ENCODE measurements around the gene GCNA. TPM values are rescaled to one million over a fixed set of nuclear protein-coding genes. Genes with fewer than 3 reads are reported as not detected.
"Not testable (repeated sequence)": the region's sequence is repeated elsewhere in the genome, so short reads cannot be mapped to it uniquely, and the experiment has no call there.

GCNA gene
- total RNA-seq, 1 experiment from 2014 or later, result 0.92 TPM

DNA sequence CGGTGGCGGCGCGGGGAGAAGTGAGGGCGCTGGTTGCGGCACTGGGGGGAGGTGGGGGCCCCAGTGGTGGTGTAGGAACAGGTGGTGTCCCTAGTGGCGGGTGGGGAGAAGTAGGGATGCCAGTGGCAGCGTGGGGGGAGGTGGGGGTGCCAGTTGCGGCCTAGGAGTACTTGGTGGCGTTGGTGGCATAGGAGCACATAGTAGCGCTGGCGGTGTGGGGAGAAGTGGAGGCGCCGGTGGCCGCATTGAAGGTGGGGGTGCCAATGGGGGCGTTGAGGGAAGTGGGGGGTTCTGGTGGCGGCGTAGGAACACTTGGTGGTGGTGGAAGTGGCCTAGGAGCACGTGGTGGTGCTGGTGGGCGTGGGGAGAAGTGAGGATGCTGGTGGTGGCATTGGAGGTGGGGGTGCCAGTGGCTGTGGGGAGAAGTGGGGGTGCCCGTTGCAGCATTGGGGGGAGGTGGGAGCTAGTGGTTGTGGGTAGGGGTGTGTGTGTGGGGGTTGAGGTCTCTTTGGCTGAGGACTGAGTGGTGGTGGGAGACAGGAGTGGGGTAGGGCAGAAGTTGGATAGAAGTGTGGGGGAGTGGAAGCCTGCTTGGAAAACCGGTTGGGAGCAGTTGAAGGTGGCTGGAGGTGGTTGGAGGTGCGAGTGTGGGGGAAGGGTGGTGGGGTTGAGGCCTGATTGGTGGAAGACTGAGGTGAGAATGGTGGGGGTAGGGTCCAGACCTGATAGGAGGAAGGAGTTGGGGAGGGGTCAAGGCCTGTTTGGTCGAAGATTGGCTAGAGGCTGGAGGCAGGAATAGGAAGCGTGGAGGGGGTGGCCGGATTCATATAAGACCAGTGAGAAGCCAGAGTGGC lies 1.1 kb downstream of the GCNA start:
- Histone ChIP-seq H3K9me3 (replicated peaks) (no peaks in the 10 kb centered on the region), H3K4me3 (no peak overlapping the region), H3K27ac (no peak overlapping the region), H3K27me3 (replicated peaks) (no peaks in the 10 kb centered on the region), H3K36me3 (peaks cover 14% of the 10 kb centered on the region; the same call in 1 of the 2 replicates), H3K4me1 (replicated peaks) (no peaks in the 10 kb centered on the region)
- no peak for DNase-seq (ENCODE audit: low read depth in 1 of 2, low spot score in 2 of 2)

DNA sequence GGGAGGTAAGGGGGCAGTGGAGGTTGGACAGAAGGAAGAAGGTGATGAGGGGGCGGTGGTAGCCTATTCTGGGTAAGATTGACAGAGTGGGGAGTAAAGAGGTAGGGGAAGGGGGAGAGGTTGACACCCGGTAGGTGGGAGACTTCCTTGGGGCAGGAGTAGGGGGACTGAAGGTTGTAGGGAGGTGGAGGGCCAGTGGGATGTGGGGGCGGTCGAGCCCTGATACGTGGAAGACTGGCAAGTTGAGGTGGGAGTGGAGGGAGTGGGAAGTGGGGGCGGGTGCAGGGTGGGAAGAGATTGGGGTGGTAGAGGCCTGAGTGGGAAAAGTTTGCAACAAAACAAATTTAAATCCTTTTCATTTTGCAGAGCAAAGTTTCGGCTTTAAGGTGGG lies 1.7 kb downstream of the GCNA start:
- Histone ChIP-seq H3K9me3 (replicated peaks) (no peaks in the 10 kb centered on the region), H3K4me1 (replicated peaks) (no peaks in the 10 kb centered on the region), H3K4me3 (no peak overlapping the region), H3K36me3 (peaks cover 9% of the 10 kb centered on the region; the same call in 1 of the 2 replicates), H3K27ac (no peak overlapping the region), H3K27me3 (replicated peaks) (no peaks in the 10 kb centered on the region)
- DNase-seq (ENCODE audit: low read depth in 1 of 2, low spot score in 2 of 2), result no peak

GRCh38 chrX:71581210-71581609 lies 3.0 kb downstream of the GCNA start:
- Histone ChIP-seq H3K4me3 (no peak overlapping the region), H3K27me3 (replicated peaks) (no peaks in the 10 kb centered on the region), H3K36me3 (peaks cover 4% of the 10 kb centered on the region; the same call in 1 of the 2 replicates), H3K4me1 (replicated peaks) (no peaks in the 10 kb centered on the region), H3K27ac (no peak overlapping the region), H3K9me3 (replicated peaks) (no peaks in the 10 kb centered on the region)
- no peak for DNase-seq (ENCODE audit: low read depth in 1 of 2, low spot score in 2 of 2)

GRCh38 chrX:71586929-71587328 lies 8.7 kb downstream of the GCNA start:
- Histone ChIP-seq H3K9me3 (replicated peaks) (no peaks in the 10 kb centered on the region), H3K4me1 (replicated peaks) (no peaks in the 10 kb centered on the region), H3K27ac (no peak overlapping the region), H3K4me3 (no peak overlapping the region), H3K36me3 (no peaks in the 10 kb centered on the region), H3K27me3 (replicated peaks) (no peaks in the 10 kb centered on the region)
- DNase-seq (ENCODE audit: low read depth in 1 of 2, low spot score in 2 of 2), result no peak

- H3K4me3 ChIP-seq; H3K36me3 ChIP-seq; H3K9me3 ChIP-seq (replicated peaks); H3K27me3 ChIP-seq (replicated peaks); H3K4me1 ChIP-seq (replicated peaks); DNase-seq (ENCODE audit: low read depth in 1 of 2, low spot score in 2 of 2); H3K27ac ChIP-seq: not testable (repeated sequence)
These were observed 15.0 kb downstream of the GCNA start for GRCh38 chrX:71593210-71593609.

- Histone ChIP-seq H3K27me3 (replicated peaks) (no peaks in the 10 kb centered on the region), H3K4me3 (no peak overlapping the region), H3K27ac (no peak overlapping the region), H3K9me3 (replicated peaks) (no peaks in the 10 kb centered on the region), H3K36me3 (peaks cover 4% of the 10 kb centered on the region; the same call in 1 of the 2 replicates), H3K4me1 (replicated peaks) (no peaks in the 10 kb centered on the region)
- DNase-seq (ENCODE audit: low read depth in 1 of 2, low spot score in 2 of 2), result no peak
These were observed 21.7 kb downstream of the GCNA start for GRCh38 chrX:71599965-71600364.

- H3K27me3 ChIP-seq (replicated peaks), result no peaks in the 10 kb centered on the region
- peaks cover 4% of the 10 kb centered on the region; the same call in 1 of the 2 replicates for H3K36me3 ChIP-seq
- DNase-seq (ENCODE audit: low read depth in 1 of 2, low spot score in 2 of 2), result no peak
- H3K27ac ChIP-seq, result no peak overlapping the region
- no peaks in the 10 kb centered on the region for H3K4me1 ChIP-seq (replicated peaks)
- H3K4me3 ChIP-seq, result no peak overlapping the region
- no peaks in the 10 kb centered on the region for H3K9me3 ChIP-seq (replicated peaks)
These were observed 25.4 kb downstream of the GCNA start for GRCh38 chrX:71603618-71604017.

GRCh38 chrX:71604141-71604540 lies 25.9 kb downstream of the GCNA start:
- no peak overlapping the region for H3K27ac ChIP-seq
- peaks cover 7% of the 10 kb centered on the region; the same call in 1 of the 2 replicates for H3K36me3 ChIP-seq
- DNase-seq (ENCODE audit: low read depth in 1 of 2, low spot score in 2 of 2), result no peak
- H3K9me3 ChIP-seq (replicated peaks), result no peaks in the 10 kb centered on the region
- H3K27me3 ChIP-seq (replicated peaks), result no peaks in the 10 kb centered on the region
- H3K4me1 ChIP-seq (replicated peaks), result no peaks in the 10 kb centered on the region
- H3K4me3 ChIP-seq, result no peak overlapping the region

DNA sequence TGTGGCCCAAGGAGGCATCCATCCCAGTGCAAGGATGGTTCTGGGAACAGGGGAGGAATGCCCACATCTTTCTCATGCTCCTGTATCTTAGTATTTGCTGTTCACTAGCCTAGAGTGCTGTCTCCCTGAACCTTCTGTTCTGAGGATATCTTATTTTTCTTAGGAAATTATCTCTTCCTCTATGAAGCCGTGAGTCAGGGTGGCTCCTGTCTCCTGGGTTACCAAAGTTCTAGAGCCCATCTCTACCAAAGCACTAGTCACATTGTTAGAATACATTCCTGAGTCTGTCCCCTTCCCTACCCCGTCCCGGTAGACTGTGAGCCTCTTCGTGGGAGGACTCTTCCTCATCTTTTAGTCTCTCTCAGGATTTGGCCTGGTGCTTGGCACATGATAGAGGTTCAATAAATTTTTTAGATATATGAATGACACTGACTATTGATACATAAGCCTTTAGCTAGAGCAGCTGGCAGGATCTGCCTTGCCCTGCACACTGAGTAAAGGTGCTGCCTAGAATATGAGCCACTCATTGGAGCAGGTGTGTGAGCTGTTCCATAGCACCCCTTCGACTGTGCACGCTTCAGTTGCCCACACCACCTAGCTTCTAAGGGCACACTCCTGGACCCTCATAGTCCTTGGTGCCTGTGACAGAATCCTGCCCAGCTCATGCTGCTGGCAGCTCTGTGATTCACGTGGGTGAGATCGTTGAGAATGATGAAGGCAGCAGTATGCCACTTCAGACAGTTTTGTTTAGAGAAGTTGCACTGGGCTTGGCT lies 26.7 kb downstream of the GCNA start:
- no peaks in the 10 kb centered on the region for H3K9me3 ChIP-seq (replicated peaks)
- no peak overlapping the region for H3K4me3 ChIP-seq
- H3K27ac ChIP-seq, result no peak overlapping the region
- DNase-seq (ENCODE audit: low read depth in 1 of 2, low spot score in 2 of 2), result no peak
- no peaks in the 10 kb centered on the region for H3K4me1 ChIP-seq (replicated peaks)
- peaks cover 8% of the 10 kb centered on the region; the same call in 1 of the 2 replicates for H3K36me3 ChIP-seq
- no peaks in the 10 kb centered on the region for H3K27me3 ChIP-seq (replicated peaks)

- no peak for DNase-seq (ENCODE audit: low read depth in 1 of 2, low spot score in 2 of 2)
- no peaks in the 10 kb centered on the region for H3K4me1 ChIP-seq (replicated peaks)
- no peaks in the 10 kb centered on the region for H3K9me3 ChIP-seq (replicated peaks)
- peaks cover 8% of the 10 kb centered on the region; the same call in 1 of the 2 replicates for H3K36me3 ChIP-seq
- H3K4me3 ChIP-seq, result no peak overlapping the region
- H3K27ac ChIP-seq, result no peak overlapping the region
- no peaks in the 10 kb centered on the region for H3K27me3 ChIP-seq (replicated peaks)
These were observed 28.4 kb downstream of the GCNA start for GRCh38 chrX:71606536-71607216.

GRCh38 chrX:71607488-71607887 lies 29.3 kb downstream of the GCNA start:
- Histone ChIP-seq H3K27me3 (replicated peaks) (no peaks in the 10 kb centered on the region), H3K36me3 (peaks cover 8% of the 10 kb centered on the region; the same call in 1 of the 2 replicates), H3K27ac (no peak overlapping the region), H3K4me1 (replicated peaks) (no peaks in the 10 kb centered on the region), H3K9me3 (replicated peaks) (no peaks in the 10 kb centered on the region), H3K4me3 (no peak overlapping the region)
- DNase-seq (ENCODE audit: low read depth in 1 of 2, low spot score in 2 of 2), result no peak

- Histone ChIP-seq H3K4me1 (replicated peaks) (no peaks in the 10 kb centered on the region), H3K4me3 (no peak overlapping the region), H3K27ac (no peak overlapping the region), H3K27me3 (replicated peaks) (no peaks in the 10 kb centered on the region), H3K9me3 (replicated peaks) (no peaks in the 10 kb centered on the region), H3K36me3 (0 out of 2 replicates have a peak, but pooled peaks cover 4% of the 10 kb centered on the region)
- no peak for DNase-seq (ENCODE audit: low read depth in 1 of 2, low spot score in 2 of 2)
These were observed 31.0 kb downstream of the GCNA start for GRCh38 chrX:71609095-71609750.

DNA sequence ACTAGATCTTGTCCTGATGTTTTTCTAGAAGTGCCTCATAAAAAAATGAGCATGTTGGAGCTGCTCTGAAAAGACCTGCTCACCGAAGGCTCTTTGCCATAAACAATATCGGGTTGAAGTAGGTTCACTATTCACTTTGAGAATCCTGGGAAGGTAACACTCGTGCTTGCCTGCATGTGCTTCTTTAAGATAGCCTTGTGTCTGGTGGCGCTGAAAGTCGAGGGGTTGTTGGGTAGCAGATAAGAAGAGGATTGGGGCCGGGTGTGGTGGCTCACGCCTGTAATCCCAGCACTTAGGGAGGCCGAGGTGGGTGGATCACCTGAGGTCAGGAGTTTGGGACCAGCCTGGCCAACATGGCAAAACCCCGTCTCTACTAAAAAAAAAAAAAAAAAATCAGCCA lies 33.5 kb downstream of the GCNA start:
- DNase-seq (ENCODE audit: low read depth in 1 of 2, low spot score in 2 of 2); H3K27ac ChIP-seq; H3K9me3 ChIP-seq (replicated peaks): not testable (repeated sequence)

More for the DNA sequence above, 33.5 kb downstream of the GCNA start:
- H3K36me3 ChIP-seq; H3K4me1 ChIP-seq (replicated peaks); H3K4me3 ChIP-seq; H3K27me3 ChIP-seq (replicated peaks): not testable (repeated sequence)
